ENCODE measurements around the gene PCSK4.
"Not testable (repeated sequence)": the region's sequence is repeated elsewhere in the genome, so short reads cannot be mapped to it uniquely, and the experiment has no call there.

The PCSK4 gene

DNA sequence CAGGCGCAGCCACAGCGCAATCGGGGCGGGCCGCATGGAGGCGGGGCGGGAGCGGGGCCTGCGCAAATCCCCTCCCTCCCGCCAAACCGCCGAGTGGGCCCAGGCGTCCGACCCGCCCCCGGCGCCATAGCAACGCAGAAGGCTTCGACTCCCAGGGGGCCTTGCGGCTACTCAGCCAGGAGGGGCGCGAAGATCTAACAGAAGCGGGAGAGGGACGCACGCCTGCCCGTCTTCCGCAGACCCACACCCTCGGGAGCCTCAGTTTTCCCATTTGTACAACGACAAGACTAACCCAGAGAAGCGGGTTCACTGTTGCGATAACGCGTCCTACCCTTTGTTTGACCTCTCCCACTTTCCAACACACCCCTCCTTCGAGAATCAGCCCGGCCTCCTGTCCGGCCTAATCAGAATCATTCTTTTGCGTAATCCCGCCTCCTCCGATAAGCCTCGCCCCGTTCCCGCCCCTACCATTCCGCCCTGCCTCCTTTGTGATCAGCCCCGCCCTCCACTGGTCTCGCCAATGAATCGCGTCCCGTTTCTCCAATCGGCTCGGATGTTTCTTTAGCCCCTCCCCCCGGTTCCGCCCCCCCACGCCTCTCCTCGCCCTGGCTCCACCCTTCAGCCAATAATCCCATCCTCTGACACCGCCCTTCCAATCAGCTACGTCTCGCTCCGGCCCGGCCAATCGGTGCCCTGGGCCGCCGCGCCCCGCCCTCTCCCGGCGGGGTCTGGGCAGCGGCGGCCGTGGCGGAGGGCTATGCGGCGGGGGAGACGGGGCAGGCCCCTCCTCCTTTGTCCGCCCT lies at the start of gene PCSK4:
Gene PCSK4, minus strand, starts transcription at position 40 of the 803 bp plus-strand sequence. Its CDS starts 4 bp downstream, at position 36.
- peak; percentile 93 for DNase-seq

DNA sequence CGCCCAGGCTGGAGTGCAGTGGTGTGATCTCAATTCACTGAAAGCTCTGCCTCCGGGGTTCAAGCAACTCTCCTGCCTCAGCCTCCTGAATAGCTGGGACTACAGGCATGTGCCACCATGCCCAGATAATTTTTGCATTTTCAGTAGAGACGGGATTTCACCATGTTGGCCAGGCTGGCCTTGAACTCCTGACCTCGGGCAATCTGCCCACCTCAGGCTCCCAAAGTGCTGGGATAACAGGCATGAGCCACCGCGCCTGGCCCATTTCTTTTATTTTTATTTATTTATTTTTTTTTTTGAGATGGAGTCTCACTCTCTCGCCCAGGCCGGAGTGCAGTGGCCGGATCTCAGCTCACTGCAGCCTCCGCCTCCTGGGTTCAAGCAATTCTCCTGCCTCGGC lies 49.6 kb upstream of the PCSK4 start:
- DNase-seq, result not testable (repeated sequence)

DNA sequence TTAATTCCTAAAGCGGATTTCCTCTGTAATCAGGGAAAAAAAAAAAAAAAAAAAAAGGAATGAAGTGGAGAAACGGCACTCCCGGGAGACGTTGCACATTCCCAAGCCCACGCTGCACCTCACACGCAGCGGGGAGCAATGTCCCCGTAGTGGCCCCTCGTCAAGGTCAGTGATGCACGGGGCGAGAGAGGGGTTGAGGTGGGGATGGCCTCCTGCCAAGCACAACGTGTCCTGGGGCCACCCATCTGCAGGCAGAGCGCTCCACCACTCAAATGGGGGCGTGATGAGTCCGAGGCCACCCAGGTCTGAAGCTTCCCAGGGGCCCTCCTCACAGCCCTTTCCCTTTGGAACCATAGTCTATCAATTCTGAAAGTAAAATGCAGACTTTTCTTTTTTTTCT lies 48.8 kb upstream of the PCSK4 start:
- no peak for DNase-seq

DNA sequence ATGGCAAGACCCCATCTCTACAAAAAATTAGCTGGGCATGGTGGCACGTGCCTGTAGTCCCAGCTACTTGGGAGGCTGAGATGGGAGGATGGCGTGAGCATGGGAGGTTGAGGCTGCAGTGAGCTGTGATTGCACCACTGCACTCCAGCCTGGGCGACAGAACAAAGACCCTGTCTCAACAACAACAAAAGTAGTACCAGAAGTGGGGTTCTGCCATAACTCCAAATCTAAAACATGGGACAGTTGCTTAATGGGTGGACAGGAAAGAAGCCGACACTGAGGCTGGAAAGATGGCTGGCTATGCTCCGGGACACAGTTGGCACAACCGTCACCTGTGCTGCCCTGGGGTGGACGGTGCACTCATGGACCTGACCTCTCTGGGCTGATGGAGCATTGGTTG lies 45.5 kb upstream of the PCSK4 start:
- DNase-seq, result not testable (repeated sequence)

DNA sequence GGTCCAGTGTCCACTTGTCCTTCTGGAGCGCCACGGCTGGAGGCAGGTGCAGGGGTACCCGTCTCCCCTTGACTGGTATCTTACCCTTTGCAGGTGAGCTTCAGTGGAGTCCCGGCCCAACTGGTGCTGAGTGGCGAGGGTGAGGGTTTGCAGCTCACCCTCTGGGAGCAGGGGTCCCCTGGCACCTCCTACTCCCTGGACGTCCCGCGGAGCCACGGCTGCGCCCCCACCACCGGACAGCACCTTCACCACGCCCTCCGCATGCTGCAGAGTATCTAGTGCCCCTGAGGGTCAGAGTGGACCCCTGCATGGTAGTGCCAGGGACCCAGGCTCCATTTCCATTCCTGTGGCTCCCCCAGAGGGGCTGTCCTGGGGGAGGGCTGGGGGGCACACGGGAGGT lies 44.8 kb upstream of the PCSK4 start:
- no peak for DNase-seq

DNA sequence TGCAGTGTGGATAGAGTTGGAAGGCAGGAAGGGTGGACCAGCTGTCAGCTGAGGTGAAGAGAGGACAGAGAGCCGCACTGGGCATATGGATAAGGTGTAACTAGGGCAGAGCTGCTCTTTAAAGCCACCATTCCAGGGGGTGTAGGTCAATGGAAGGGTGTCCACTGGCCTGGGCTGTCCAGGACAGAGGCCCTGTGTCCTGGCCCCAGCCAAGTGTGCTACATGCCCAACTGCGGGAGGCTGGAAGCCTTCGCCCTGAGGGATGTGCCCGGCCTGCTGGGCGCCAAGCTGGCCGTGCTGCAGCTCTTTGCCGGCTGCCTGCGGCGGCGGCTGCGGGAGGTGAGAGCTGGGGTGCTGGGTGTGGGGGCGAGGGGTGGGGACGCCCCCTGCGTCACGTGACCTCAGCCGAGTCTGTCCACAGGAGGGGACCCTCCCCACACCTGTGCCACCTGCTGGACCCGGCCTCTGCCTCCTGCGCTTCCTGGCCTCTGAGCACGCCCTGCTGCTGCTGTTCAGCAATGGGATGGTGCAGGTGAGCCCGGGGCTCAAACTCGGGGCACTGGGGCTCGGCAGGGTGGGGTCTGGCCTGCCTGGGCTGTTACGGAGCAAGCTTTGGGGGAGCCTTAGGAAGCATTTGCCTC lies 43.5 kb upstream of the PCSK4 start:
- no peak for DNase-seq

DNA sequence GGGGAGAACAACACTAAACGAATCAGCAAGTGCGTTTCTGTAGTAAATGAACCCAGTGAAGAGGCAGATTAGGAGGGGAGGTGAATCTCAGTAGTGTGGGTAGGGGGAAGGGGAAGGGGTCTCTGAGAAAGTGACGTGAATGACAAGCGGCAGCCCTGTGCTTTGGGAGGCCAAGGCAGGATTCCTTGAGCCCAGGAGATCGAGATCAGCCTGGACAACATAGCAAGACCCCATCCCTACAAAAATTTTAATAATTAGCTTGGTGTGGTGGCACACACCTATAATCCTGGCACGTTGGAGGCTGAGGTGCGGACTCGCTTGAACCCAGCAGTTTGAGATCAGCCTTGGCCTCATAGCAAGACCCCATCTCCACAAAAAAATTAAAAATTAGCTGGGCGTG lies 41.9 kb upstream of the PCSK4 start:
- no peak for DNase-seq

DNA sequence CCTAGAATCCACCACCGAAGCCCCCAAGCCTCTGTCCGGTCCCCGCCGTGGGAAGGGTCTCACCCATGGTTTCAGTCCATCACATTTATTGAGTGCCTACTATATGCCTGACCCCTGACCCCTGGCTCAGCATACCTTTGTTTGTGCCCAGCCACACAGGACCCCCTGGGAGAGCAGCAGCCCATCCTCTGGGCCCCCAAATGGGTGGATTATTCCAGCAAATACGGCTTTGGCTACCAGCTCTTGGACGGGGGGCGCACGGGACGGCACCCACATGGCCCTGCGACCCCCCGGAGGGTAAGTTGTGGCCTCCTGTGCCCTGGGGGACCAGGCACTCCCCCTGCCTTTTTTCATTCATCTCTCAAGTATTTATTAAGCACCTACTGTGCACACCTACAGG lies 41.4 kb upstream of the PCSK4 start:
- no peak for DNase-seq

DNA sequence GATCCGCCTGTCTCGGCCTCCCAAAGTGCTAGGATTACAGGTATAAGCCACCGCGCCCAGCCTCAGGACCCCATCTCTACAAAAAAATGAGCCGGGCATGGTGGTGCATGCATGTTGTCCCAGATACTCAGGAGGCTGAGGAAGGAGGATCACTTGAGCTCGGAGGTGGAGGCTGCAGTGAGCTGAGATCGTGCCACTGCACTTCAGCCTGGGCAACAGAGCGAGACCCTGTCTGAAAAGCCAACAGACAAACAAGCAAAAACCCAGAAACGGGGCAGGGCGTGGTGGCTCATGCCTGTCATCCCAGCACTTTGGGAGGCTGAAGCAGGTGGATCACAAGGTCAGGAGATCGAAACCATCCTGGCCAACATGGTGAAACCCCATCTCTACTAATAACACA lies 40.7 kb upstream of the PCSK4 start:
- DNase-seq, result not testable (repeated sequence)

DNA sequence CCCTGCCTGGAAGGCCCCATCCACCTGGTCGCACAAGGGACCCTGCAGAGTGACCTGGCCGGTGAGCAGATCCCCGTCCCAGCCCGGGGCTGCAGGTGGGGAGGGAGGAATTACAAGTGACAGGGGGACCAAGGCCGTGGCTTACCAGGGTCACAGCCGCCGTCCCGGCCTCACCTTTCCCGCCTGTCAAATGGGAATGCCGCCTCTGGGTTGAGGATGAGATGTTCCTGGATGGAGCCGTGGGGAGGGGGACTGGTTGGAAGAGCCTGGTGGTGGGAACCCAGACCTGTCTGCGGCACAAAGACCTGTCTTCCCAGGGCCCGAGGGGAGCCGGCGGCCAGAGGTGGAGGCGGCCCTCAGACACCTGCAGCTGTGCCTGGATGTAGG lies 39.3 kb upstream of the PCSK4 start:
- DNase-seq, result no peak

DNA sequence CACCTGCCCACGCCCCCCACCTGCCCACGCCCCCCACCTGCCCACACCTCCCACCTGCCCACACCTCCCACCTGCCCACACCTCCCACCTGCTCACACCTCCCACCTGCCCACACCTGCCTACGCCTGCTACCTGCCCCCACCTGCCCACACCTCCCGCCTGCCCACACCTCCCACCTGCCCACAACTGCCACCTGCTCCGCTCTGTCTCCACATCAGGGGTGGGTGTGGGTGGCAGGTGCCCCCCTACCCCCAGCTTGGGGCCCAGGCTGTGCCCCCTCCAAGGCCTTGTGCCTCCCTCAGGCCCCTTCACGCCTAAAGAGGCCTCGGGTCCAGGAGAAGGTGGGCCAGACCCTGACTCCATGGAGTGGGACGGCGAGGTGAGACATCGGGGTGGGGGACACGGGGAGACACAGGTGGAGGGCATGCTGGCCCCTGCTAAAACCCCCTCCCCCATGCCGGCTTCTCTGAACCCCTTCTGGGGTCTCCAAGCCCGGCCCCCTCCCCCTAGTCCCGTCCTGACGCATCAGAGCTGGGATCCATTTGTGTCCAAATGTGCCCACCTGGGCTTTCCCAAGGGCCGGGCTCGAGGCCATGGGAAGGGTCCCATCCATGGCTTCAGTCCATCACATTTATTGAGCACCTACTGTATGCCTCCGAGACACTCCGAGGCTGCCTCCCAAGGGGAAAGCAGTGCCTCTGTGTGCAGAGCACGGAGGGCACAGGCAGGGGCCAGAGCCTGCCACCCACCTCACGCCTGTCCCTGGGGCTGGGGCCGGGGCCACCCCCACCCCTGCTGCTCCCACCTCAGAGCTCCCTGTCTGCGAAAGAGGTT lies 38.7 kb upstream of the PCSK4 start:
- DNase-seq, result no peak

DNA sequence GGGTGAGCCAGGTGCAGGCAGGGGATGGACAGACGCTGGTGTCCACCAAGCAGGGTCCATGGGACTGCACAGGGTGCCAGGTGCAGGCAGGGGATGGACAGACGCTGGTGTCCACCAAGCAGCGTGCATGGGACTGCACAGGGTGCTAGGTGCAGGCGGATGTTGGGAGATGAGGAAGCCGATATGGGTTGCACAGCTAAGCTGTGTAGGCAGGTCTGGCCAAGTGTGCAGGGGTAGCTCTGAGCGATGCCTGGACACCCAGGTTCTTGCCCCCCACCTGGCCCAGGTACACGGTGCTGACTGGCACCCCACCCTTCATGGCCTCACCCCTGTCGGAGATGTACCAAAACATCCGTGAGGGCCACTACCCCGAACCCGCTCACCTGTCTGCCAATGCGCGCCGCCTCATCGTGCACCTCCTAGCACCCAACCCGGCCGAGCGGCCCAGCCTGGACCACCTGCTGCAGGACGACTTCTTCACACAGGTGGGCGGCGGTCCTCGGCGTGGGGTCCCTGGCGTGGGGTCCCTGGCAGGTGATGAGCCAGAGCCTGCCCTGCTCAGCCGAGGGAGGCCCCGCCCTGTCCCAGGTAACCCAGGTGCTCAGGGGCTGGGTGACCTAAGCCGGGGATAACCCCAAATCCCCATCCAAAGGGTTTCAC lies 37.6 kb upstream of the PCSK4 start:
- DNase-seq, result no peak

DNA sequence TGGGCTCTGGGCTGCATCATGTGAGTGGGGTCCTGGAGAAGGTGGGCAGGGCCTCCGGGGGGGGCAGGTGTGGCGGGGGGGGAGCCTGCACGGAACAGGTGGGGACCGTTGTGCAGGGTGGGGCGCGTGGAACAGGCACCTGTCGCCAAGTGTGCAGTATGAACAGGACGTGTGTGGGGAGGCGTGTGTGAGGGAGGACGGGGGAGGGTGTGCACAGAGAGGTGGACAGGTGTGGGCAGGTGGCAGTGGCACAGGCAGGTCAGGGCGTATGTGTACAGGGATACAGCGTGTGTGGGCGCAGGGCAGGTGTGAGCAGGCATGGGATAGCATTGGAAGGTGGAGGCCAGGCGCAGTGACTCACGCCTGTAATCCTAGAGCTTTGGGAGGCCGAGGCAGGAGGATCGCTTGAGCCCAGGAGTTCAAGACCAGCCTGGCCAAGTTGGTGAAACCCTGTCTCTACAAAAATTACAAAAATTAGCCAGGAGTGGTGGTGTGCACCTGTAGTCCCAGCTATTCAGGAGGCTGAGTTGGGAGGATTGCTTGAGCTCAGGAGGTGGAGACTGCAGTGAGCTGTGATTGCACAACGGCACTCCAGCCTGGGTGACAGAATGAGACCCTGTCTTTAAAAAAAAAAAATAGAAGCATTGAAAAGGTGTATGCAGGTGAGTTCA lies 37.0 kb upstream of the PCSK4 start:
- no peak for DNase-seq

DNA sequence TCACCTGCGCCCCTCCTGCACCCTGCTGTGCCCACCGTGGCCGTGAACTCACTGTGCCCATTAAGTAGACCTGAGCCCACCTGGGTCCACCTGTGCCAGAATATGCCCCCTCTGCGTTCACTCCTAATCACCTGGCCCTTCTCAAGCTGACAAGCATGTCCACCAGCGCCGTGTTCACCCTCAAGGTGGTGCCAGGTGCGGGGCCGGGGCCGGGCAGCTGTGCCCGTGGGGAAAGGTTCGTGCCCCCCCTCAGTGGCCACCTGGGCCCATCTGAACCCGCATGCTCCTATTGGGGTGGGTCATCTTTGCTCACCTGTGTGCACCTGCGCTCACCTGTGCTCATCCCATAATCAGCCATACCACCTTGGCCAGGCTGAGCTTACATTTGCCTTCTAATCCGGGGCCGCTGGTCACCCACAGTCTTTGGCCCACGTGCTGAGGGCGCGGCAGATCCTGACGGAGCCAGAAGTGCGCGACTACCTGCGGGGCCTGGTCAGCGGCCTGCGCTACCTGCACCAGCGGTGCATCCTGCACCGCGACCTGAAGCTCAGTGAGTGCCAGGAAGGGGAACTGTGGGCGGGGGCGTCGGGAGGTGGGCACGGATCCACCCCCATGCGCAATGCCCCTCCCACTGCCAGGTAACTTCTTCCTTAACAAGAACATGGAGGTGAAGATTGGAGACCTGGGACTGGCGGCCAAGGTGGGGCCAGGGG lies 36.1 kb upstream of the PCSK4 start:
- no peak for DNase-seq

DNA sequence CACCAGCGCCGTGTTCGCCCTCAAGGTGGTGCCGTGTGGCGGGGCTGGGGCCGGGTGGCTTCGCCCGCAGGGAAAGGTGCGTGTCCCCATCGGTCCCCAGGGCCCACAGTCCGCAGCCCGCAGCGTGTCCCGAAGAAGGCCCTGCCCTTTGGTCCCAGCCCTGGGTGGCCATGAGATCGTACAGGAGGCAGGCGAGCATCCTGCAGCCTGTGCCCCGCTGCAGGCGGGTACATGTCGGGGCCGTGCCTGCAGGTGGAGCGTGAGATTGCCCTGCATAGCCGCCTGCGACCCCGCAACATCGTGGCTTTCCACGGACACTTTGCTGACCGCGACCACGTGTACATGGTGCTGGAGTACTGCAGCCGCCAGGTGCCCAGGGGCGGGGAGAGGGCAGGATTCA lies 35.2 kb upstream of the PCSK4 start:
- no peak for DNase-seq

DNA sequence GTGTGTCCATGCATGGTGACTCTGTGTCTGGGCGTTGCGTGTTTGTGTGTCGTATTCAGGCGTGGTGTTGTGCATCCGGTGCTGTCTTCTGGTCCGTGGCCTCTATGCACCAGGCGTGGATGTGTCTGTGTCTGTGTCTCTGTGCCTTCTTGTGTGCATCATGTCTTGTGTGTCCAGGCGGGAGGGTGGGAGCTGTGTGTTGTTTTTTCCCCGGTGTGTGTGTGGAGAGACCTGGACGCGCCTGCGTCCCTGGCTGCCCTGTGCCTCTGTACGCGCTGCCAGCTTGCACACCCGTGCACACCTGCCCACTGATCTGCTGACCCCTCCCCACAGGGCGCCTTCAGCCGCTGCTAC lies 34.8 kb upstream of the PCSK4 start:
- DNase-seq, result no peak

DNA sequence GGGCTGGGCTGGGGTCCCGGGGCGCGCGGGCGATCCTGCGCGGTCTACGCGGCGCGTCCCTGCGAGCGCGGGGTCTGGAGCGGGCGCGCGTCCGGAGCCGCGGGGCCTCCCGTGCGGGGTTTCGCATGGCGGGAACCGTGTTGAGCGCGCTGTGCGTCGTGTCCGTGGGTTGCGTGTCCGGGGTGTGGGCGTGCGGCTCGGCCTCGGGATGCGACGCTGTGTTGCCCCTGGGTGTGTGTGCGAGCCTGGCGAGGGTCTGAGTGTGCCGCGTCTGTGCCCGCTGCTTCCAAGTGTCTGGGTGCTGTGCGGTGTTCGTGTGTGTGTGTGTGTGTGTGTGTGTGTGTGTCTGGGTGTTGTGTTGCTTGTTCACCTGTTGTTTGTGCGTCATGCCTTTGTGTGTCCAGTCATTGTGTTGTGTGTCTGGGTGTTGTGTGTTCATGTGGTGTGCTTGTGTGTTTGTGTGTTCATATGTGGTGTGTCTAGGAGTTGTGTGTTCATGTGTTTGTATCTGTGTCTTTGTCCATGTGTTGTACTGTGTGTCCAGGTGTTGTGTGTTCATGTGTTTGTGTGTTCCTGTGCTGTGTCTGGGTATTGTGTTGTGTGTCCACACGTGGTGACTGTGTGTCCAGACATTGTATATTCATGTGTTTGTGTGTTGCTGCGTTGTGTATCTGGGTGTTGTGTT lies 34.3 kb upstream of the PCSK4 start:
- no peak for DNase-seq

DNA sequence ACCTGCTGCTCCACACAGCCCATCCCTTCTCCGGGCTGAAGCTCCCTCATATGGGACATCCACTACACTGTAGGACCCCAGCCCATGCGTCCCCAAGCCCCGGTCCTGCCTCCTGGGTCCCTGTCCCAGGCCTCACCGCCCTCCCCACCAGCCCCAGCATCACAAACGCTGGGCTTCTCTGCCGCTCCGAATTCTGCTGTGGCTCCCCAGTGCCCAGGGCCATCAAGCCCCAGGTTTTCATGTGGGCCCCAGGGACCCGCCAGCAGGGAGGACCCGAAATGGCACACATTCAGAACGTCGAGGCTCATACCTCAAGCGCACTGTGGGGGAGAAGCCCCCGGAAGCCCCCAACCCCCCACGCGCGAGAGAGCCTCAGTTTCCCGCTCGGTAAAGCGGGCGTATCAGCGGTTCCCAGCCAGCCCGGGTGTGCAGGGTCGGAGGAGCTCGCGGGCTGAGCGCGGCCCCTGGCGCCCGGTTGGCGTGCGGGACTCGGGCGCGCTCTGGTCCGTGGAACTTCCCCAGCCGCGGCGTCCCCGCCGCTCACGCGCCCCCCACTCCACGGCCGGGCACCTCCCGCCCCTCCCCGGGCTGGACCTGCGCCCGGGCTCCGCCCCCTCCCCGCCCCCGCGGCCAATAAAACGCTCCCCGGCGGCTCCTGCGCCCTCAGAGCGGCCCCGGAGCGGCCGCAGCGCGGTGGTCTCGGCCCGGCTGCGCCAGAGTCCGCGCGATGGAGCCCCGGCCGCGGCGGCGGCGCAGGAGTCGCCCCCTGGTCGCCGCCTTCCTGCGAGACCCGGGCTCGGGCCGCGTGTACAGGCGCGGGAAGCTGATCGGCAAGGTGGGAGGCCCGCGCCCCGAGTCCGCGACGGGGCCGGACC lies 33.5 kb upstream of the PCSK4 start, which contains the start of gene PLK5:
Gene PLK5, plus strand, starts transcription at position 666 of the 875 bp plus-strand sequence. CDS start 2,920 bp downstream, outside the sequence.
- no peak for DNase-seq

DNA sequence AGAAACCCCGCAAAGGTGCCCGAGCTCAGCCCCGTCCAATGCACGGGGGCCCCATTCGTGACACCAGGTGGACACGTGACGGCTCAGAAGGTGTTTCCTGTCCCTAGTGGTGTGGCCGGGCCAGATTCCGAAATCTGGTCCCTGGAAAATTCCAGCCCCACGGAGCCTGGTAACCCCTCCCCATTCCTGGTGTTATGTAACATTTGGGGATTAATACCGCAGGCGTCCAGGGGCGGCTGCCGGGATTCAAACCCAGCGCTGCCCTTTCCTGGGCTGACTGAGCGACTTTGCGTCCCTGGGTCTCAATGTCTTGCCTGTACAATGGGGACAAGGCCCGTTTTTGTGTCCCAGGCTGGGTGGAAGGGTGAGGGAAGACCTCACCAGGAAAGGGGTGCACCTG lies 32.7 kb upstream of the PCSK4 start:
- no peak for DNase-seq

DNA sequence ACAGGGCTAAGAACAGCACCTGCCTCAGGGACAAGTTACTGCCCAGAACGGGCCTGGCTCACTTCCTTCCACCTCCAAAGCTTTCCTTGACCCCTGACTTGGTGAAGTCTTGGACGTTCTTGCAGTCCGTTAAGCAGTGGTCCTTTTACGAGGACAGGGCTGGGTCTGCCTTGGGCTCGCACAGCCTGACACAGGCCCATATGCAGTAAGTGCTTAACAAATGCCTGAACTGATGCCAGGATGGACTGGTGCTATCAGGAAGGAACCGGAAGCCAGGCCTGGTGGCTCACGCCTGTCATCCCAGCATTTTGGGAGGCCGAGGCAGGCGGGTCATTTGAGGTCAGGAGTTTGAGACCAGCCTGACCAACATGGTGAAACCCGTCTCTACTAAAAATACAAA lies 31.9 kb upstream of the PCSK4 start:
- no peak for DNase-seq

Data from NCI-H1694 treated with DMSO at 0.1 percent for 48 hours (cell line).